Gastroesophageal sphincter (tissue), 4 donors: ENCODE results near the gene HIF1A. TPM values are rescaled to one million over a fixed set of nuclear protein-coding genes. Genes with fewer than 3 reads are reported as not detected.

Experiments
- ATAC-seq: fragments of 150-250 bp; one replicate; pipeline ENCODE4 v1.9.1; 2016; ENCODE audit warnings: mild to moderate bottlenecking, moderate library complexity
- H3K27ac ChIP-seq, 4 donors: fragments of 200-600 bp; sonication (generic) in 3 of 4; 1 replicate in 3 of 4; 2 replicates in 1 of 4; pipeline ENCODE4 v1.5.1; 2016 to 2019
- H3K27me3 ChIP-seq: fragments of 200-600 bp; sonication (generic); one replicate; pipeline ENCODE4 v1.5.1; 2019
- H3K36me3 ChIP-seq, 2 donors: fragments of 200-600 bp; sonication (generic); one replicate each; pipeline ENCODE4 v1.5.1; 2019; ENCODE audit warnings: control low read depth in 1 of 2
- H3K4me1 ChIP-seq, 3 donors: fragments of 200-600 bp; sonication (generic); 1 replicate in 2 of 3; 2 replicates in 1 of 3; pipeline ENCODE4 v1.5.1; 2016 to 2019; ENCODE audit warnings: control low read depth in 2 of 3
- H3K4me3 ChIP-seq, 2 donors: fragments of 200-600 bp; sonication (generic); one replicate each; pipeline ENCODE4 v1.5.1; 2019; ENCODE audit warnings: mild to moderate bottlenecking in 1 of 2, moderate library complexity in 1 of 2
- H3K9me3 ChIP-seq, 3 donors: fragments of 200-600 bp; sonication (generic); one replicate each; pipeline ENCODE4 v1.5.1; 2017 to 2019; ENCODE audit warnings: control low read depth in 2 of 3
- CTCF ChIP-seq, 4 experiments: fragments of 200-600 bp in 2 of 4; fragments of 450-650 bp in 2 of 4; sonication (generic) in 1 of 4; IDR thresholded peaks; one replicate each; pipeline ENCODE4 v1.5.1; 2017 to 2019; ENCODE audit warnings: antibody characterized with exemption in 4 of 4, mild to moderate bottlenecking in 2 of 4, moderate library complexity in 2 of 4
- EP300 ChIP-seq: sonication (generic); formaldehyde crosslinking; IDR thresholded peaks from one replicate; pipeline ENCODE4 v1.6.1; 2017; ENCODE audit warnings: antibody characterized with exemption, mild to moderate bottlenecking
- POLR2A ChIP-seq, 2 donors: fragments of 450-650 bp; IDR thresholded peaks; one replicate each; pipeline ENCODE4 v1.6.1; 2017; ENCODE audit warnings: antibody characterized with exemption in 2 of 2, mild to moderate bottlenecking in 2 of 2, moderate library complexity in 1 of 2
- POLR2AphosphoS5 ChIP-seq: sonication (generic); formaldehyde crosslinking; IDR thresholded peaks from one replicate; pipeline ENCODE4 v1.6.1; 2017; ENCODE audit warnings: antibody characterized with exemption
- WGBS, 2 donors: methylation state at CpG; one replicate each; pipeline ENCODE4 v1.1.5; 2018; ENCODE audit warnings: low coverage in 1 of 2; 5-methylcytosine and 5-hydroxymethylcytosine counted together
- total RNA-seq, 4 donors: library from RNA; depleted of rRNA; stranded (reverse); fragments of >200 nt; gene quantifications; one replicate each; pipeline ENCODE4 v1.1.0, GENCODE V29; 2016

The HIF1A gene
- total RNA-seq, 4 donors from 2014 or later = 84.3 to 120 (median 111) TPM

- Histone ChIP-seq H3K27me3 (no peaks in the 10 kb centered on the region), H3K36me3 (no peaks in the 10 kb centered on the region), H3K9me3 (no peaks in the 10 kb centered on the region), H3K4me3 (no peak overlapping the region), H3K27ac (no peak overlapping the region), H3K4me1 (no peaks in the 10 kb centered on the region)
- TF ChIP-seq EP300 (no peak), POLR2AphosphoS5 (no peak), CTCF (IDR thresholded peaks at IDR 0.05) (no peak), POLR2A (IDR thresholded peaks at IDR 0.05) (no peak)
- 38% methylated on average over 2 of the region's 2 CpGs; no CpG with 5 or more reads in 1 of the 2 donors for WGBS, 2 donors
- ATAC-seq = no peak
Observed at GRCh38 chr14:61678975-61679374, 16.3 kb upstream of the HIF1A start.

- Histone ChIP-seq H3K4me3 (no peak overlapping the region), H3K4me1 (no peaks in the 10 kb centered on the region), H3K27ac (no peak overlapping the region), H3K27me3 (no peaks in the 10 kb centered on the region), H3K36me3 (no peaks in the 10 kb centered on the region), H3K9me3 (no peaks in the 10 kb centered on the region)
- TF ChIP-seq CTCF (IDR thresholded peaks at IDR 0.05) = no peak
- no peak for TF ChIP-seq POLR2AphosphoS5
- TF ChIP-seq POLR2A (IDR thresholded peaks at IDR 0.05) = no peak
- no peak for TF ChIP-seq EP300
- ATAC-seq = no peak
- WGBS, 2 donors = 92 to 98% methylated on average over 5 to 6 of the region's 6 CpGs
Observed at GRCh38 chr14:61681413-61681812, 13.9 kb upstream of the HIF1A start.

- Histone ChIP-seq H3K27ac (no peak overlapping the region), H3K27me3 (no peaks in the 10 kb centered on the region), H3K4me3 (no peak overlapping the region), H3K9me3 (no peaks in the 10 kb centered on the region), H3K36me3 (no peaks in the 10 kb centered on the region), H3K4me1 (no peaks in the 10 kb centered on the region)
- no peak for ATAC-seq
- WGBS, 2 donors = 89 to 92% methylated on average over 2 of the region's 2 CpGs
- TF ChIP-seq EP300 (no peak), POLR2A (IDR thresholded peaks at IDR 0.05) (no peak), CTCF (IDR thresholded peaks at IDR 0.05) (no peak), POLR2AphosphoS5 (no peak)
Observed at GRCh38 chr14:61683108-61683507, 12.2 kb upstream of the HIF1A start.

- Histone ChIP-seq H3K27ac (no peak overlapping the region), H3K4me3 (no peak overlapping the region), H3K36me3 (no peaks in the 10 kb centered on the region), H3K4me1 (peaks cover 0 to 6% (median 0%) of the 10 kb centered on the region in 3 donors), H3K27me3 (no peaks in the 10 kb centered on the region), H3K9me3 (no peaks in the 10 kb centered on the region)
- TF ChIP-seq CTCF (IDR thresholded peaks at IDR 0.05) (no peak), EP300 (no peak), POLR2AphosphoS5 (no peak), POLR2A (IDR thresholded peaks at IDR 0.05) (no peak)
- ATAC-seq = no peak
- WGBS, 2 donors = 44 to 51% methylated on average over 2 to 3 of the region's 3 CpGs
Observed at GRCh38 chr14:61690039-61690438, 5.3 kb upstream of the HIF1A start.

GRCh38 chr14:61690982-61691381 is 4.3 kb upstream of the HIF1A start:
- no peak overlapping the region for H3K27ac ChIP-seq
- no peak overlapping the region for H3K4me3 ChIP-seq
- H3K9me3 ChIP-seq = no peaks in the 10 kb centered on the region
- no peak for ATAC-seq
- H3K36me3 ChIP-seq = no peaks in the 10 kb centered on the region
- 67 to 75% methylated on average over 1 to 2 of the region's 2 CpGs for WGBS, 2 donors
- no peaks in the 10 kb centered on the region for H3K27me3 ChIP-seq
- H3K4me1 ChIP-seq = peaks cover 0 to 6% (median 0%) of the 10 kb centered on the region in 3 donors
- TF ChIP-seq EP300 = no peak
- no peak for TF ChIP-seq CTCF (IDR thresholded peaks at IDR 0.05)
- no peak for TF ChIP-seq POLR2A (IDR thresholded peaks at IDR 0.05)
- TF ChIP-seq POLR2AphosphoS5 = no peak
